GM12878 (cell line): ENCODE measurements around the gene SARS1.

Experiments used
- SP1 ChIP-seq: IDR thresholded peaks from one replicate; pipeline ENCODE4 v1.6.1; 2011; ENCODE audit warnings: low read depth, low read length
- TCF7 ChIP-seq: IDR thresholded peaks from 2 replicates; pipeline ENCODE4 v1.6.1; 2014; ENCODE audit warnings: antibody characterized with exemption, borderline replicate concordance
- TF ChIP-seq, protein P1 (sequence below), 3 experiments: IDR thresholded peaks in 2 of 3; conservative IDR thresholded peaks in 1 of 3; 2 replicates each; pipeline ENCODE4 v1.5.1; 2011; ENCODE audit warnings: low read depth in 3 of 3, low read length in 3 of 3, mild to moderate bottlenecking in 3 of 3, control low read depth in 2 of 3, moderate library complexity in 2 of 3, inconsistent platforms in 1 of 3, mixed read lengths in 1 of 3; ENCODE audit not compliant: control insufficient read depth in 2 of 3, insufficient read depth in 1 of 3; ENCODE audit errors: extremely low read depth in 1 of 3
- TF ChIP-seq, protein P2 (sequence below): IDR thresholded peaks from 2 replicates; pipeline ENCODE4 v1.6.1; 2011; ENCODE audit warnings: low read depth, low read length, improper control_type of control experiment, borderline replicate concordance
- TF ChIP-seq, protein P3 (sequence below): fragments of 450-650 bp; IDR thresholded peaks from 2 replicates; pipeline ENCODE4 v1.6.1; 2018; ENCODE audit warnings: borderline replicate concordance, mild to moderate bottlenecking; ENCODE audit not compliant: partially characterized antibody

DNA sequence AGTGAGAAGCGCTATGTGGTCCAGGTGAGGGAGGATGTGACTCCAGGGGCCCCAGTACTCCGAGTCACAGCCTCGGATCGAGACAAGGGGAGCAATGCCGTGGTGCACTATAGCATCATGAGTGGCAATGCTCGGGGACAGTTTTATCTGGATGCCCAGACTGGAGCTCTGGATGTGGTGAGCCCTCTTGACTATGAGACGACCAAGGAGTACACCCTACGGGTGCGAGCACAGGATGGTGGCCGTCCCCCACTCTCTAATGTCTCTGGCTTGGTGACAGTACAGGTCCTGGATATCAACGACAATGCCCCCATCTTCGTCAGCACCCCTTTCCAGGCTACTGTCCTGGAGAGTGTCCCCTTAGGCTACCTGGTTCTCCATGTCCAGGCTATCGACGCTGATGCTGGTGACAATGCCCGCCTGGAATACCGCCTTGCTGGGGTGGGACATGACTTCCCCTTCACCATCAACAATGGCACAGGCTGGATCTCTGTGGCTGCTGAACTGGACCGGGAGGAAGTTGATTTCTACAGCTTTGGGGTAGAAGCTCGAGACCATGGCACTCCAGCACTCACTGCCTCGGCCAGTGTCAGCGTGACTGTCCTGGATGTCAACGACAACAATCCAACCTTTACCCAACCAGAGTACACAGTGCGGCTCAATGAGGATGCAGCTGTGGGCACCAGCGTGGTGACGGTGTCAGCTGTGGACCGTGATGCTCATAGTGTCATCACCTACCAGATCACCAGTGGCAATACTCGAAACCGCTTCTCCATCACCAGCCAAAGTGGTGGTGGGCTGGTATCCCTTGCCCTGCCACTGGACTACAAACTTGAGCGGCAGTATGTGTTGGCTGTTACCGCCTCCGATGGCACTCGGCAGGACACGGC is 37.8 kb downstream of the SARS1 start:
- TF ChIP-seq, protein P1, sequence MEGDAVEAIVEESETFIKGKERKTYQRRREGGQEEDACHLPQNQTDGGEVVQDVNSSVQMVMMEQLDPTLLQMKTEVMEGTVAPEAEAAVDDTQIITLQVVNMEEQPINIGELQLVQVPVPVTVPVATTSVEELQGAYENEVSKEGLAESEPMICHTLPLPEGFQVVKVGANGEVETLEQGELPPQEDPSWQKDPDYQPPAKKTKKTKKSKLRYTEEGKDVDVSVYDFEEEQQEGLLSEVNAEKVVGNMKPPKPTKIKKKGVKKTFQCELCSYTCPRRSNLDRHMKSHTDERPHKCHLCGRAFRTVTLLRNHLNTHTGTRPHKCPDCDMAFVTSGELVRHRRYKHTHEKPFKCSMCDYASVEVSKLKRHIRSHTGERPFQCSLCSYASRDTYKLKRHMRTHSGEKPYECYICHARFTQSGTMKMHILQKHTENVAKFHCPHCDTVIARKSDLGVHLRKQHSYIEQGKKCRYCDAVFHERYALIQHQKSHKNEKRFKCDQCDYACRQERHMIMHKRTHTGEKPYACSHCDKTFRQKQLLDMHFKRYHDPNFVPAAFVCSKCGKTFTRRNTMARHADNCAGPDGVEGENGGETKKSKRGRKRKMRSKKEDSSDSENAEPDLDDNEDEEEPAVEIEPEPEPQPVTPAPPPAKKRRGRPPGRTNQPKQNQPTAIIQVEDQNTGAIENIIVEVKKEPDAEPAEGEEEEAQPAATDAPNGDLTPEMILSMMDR (IDR thresholded peaks at IDR 0.05 in 2 of 3, conservative IDR thresholded peaks at IDR 0.05 in 1 of 3; ENCODE audit: control insufficient read depth in 2 of 3, extremely low read depth in 1 of 3, insufficient read depth in 1 of 3, low read depth in 3 of 3, low read length in 3 of 3): no peak
- TF ChIP-seq SP1 (no peak), TCF7 (no peak)
- TF ChIP-seq, protein P2, sequence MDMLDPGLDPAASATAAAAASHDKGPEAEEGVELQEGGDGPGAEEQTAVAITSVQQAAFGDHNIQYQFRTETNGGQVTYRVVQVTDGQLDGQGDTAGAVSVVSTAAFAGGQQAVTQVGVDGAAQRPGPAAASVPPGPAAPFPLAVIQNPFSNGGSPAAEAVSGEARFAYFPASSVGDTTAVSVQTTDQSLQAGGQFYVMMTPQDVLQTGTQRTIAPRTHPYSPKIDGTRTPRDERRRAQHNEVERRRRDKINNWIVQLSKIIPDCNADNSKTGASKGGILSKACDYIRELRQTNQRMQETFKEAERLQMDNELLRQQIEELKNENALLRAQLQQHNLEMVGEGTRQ: no peak
- TF ChIP-seq, protein P3, sequence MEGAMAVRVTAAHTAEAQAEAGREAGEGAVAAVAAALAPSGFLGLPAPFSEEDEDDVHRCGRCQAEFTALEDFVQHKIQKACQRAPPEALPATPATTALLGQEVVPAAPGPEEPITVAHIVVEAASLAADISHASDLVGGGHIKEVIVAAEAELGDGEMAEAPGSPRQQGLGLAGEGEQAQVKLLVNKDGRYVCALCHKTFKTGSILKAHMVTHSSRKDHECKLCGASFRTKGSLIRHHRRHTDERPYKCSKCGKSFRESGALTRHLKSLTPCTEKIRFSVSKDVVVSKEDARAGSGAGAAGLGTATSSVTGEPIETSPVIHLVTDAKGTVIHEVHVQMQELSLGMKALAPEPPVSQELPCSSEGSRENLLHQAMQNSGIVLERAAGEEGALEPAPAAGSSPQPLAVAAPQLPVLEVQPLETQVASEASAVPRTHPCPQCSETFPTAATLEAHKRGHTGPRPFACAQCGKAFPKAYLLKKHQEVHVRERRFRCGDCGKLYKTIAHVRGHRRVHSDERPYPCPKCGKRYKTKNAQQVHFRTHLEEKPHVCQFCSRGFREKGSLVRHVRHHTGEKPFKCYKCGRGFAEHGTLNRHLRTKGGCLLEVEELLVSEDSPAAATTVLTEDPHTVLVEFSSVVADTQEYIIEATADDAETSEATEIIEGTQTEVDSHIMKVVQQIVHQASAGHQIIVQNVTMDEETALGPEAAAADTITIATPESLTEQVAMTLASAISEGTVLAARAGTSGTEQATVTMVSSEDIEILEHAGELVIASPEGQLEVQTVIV: no peak
